ENCODE results near the gene WSCD2.

GRCh38 chr12:108177131-108177530, 48.0 kb downstream of the WSCD2 start:
- TF ChIP-seq CTCF (conservative IDR thresholded peaks at IDR 0.05; ENCODE audit: low read length) (no peak), EZH2phosphoT487 (IDR thresholded peaks at IDR 0.05; ENCODE audit: borderline replicate concordance, low read depth, low read length) (no peak)
